HG03064 (cell line): ENCODE measurements around the gene ITPR1.

Experiments
- ATAC-seq: cut with Tn5 transposase; IDR thresholded peaks from one replicate; pipeline ENCODE4 v1.9.1; 2021; ENCODE audit warnings: low read depth; ENCODE audit not compliant: unreplicated experiment

The ITPR1 gene

DNA sequence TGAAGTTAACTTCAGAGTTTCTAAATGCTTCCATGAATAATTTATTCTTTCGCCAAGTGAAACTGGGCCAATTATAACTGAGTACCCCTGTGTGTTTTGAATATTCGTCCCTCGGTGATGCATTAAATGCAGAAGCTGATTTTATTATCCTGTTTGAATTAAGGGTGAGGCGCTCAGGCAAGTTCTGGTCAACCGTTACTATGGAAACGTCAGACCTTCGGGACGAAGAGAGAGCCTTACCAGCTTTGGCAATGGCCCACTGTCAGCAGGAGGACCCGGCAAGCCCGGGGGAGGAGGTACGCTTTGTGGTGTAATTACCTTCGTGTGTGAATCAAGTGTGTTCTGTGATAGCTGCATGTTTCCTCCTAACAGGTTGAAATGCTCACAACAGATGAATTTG is 239.8 kb downstream of the ITPR1 start:
- ATAC-seq = no peak

- no peak for ATAC-seq
Observed at GRCh38 chr3:4734454-4734853, 241.3 kb downstream of the ITPR1 start.

GRCh38 chr3:4735243-4735642 is 242.1 kb downstream of the ITPR1 start:
- no peak for ATAC-seq

DNA sequence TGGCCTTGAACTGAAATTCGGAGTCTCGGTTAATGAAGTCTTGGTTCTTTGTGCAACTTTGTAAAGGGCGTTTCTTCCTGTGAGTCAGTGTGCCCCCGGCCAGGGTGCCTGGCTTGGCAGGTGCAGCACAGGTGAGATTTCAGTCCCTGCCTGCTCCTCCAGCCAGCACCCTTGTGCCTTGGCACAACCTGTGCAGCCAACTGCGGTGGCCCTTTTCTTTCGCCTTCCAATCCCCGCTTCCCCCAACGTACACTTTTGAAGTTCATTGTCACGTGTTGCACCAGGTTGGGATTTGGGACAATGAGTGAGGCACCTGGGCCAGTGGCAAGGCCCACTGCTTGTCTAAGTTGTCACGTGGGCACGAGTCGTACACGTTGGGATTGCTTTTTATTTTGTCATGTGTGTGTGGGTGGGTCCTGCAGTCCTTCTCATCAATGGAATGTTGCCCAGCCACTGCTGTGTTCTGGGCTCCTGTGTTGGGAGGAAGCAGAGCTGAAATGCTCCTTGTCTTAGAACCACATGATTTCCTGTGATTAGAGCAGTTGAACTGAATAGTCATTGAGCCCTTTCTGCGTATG is 243.2 kb downstream of the ITPR1 start:
- no peak for ATAC-seq

GRCh38 chr3:4738737-4739274 is 245.7 kb downstream of the ITPR1 start:
- ATAC-seq = no peak

DNA sequence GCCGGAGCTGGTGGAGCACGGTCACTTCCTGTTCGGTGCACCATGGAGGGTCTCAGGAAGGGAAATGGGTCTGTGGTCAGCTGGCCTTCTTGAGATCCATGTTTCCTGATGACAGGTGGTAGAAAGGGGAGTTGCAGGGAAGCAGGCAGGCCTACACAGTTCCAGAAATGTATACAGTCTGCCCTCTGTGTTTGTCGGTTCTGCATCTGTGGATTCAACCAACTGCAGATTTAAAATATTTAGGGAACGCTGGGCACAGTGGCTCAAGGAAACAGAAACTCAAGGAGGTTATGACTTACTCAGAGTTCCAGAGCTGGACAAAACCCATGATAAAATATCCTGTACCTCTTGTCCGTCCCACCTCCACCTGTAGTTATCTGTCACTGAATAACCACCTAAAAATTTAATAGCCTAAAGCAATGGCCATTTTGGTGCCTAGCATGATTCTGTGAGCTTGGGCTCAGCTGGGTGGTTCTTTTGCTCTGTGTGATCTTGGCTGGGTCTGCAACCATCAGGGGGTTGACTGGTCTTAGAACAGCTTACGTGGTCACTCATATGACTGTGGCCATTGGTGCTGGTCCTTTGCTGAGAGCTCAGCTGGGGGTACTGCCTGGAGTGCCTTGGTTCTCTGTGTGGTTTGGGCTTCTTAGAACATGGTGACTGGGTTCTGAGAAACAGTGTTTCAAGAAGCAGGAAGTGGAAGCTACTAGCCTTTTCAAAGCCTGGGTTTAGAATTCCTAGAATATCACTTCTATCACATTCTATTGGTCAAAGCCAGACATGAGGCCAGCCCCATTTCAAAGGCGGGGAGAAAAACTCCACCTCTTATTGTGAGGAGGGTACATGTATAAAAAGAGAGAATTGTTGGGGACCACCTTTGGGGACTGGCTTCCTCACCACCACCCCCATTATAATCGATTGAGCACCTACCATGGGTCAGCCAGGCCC is 246.4 kb downstream of the ITPR1 start:
- ATAC-seq = no peak

- no peak for ATAC-seq
Observed at GRCh38 chr3:4740397-4741105, 247.4 kb downstream of the ITPR1 start.

- ATAC-seq = no peak
Observed at GRCh38 chr3:4741106-4741403, 247.9 kb downstream of the ITPR1 start.

DNA sequence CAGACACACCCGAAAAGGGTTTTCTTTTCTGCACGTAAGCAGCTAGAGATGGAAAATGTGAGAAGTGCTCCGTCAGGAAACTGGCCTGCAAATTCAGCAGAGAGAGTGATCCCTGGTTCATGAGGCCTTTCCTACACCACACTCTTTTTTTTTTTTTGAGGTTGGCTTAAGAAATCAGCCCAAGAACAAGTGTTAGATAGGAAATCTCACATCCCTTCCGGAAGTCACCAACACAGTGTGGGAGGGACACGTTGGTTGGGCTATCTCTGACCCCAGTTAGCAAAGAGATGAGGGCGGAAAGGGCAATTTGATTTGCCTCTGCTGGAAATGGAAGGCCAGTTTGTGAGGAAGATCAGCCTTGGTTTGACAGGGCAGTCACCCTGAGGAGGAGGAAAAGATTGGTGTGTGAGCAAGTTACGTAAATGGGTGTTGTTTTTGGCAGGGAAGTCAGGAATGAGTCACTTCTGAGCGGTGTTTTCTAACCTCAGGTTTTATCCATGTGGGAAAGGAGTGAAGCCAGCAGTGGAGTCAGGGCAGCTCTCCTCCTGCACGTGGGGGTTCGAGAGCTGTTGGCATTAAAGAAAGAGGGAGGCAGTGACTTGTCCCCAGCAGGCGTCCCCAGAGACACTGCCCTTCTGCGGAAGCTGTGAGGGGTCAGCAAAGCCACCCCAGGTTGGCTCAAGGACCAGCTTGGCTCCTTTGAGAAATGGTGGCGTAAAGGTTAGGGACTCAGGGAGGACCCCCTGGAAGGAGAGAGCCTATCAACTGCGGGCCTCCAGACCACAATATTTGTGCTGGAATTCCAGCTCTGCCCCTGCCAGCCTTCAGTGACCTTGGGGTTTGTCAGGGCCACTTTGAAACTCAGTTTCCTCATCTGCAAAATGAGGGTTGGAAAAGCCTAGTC is 248.5 kb downstream of the ITPR1 start:
- ATAC-seq = no peak

DNA sequence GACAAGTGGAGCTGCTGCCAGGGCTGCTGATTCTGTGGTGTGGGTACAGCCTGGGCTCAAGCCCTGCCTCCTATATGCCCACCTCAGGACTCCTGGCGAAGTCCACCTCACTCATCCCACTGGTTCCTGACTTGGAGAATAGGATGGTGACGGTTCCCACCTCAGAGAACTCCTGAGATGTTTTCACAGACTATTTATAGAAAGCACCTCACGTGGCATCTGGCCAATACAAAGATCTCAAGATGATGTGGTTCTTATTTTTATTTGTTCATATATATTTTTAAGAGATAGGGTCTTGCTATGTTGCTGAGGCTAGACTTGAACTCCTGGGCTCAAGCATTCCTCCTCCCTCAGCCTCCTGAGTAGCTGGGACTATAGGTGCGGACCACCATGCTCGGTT is 249.2 kb downstream of the ITPR1 start:
- no peak for ATAC-seq

- no peak for ATAC-seq
Observed at GRCh38 chr3:4743371-4743770, 250.2 kb downstream of the ITPR1 start.

DNA sequence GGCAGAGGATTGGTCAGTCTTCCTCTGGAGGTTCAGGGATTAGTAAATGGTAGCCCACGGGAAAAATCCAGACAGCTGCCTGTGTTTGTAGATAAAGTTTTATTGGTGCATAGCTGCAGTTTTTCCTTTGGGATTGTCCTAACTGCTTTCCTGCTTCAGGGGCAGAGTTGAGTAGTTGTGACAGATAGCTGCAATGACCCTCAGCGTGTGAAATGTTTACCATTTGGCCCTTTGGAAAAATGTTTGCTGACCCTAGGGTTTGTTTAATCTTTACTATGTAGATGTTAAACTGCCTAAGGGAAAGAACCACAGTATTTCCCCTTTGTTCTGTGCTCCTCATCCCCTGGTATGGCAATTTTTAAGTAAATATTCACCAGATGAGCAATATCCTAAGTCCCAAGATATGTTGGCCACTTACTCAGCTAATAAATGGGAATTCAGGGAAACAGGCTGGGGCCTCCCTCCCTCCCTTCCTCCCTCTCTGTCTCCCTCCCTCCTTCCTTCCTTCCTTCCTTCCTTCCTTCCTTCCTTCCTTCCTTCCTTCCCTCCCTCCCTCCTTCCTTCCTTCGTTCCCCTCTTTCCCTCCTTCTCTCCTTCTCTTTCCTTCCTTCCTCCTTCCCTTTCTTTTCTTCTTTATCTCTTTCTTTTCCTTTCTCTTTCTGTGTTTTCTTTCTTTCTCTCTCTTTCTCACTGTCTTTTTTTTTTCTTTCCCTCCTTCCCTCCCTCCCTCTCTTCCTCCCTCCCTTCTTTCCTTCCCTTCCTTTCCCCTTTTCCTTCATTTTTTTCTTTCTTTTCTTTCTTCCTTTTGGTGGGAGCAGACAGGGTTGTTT is 251.5 kb downstream of the ITPR1 start:
- no peak for ATAC-seq

DNA sequence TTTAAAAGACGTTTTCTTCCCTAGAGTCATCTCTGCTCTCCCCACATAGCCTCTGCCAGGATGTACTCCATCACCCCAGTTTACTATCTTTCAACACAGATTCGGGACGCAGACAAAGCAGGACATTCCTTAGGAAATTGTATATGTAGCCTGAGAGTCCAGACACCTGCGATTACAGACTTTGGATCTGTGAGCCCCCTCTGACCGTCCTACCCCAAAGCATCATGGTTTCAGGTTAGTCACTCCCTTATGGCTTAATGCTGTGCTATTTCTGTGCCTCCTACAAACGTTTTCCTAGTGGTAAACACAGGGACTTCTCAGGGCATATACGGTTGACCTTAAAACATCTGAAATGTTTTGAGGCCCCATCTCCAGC is 252.1 kb downstream of the ITPR1 start:
- no peak for ATAC-seq

DNA sequence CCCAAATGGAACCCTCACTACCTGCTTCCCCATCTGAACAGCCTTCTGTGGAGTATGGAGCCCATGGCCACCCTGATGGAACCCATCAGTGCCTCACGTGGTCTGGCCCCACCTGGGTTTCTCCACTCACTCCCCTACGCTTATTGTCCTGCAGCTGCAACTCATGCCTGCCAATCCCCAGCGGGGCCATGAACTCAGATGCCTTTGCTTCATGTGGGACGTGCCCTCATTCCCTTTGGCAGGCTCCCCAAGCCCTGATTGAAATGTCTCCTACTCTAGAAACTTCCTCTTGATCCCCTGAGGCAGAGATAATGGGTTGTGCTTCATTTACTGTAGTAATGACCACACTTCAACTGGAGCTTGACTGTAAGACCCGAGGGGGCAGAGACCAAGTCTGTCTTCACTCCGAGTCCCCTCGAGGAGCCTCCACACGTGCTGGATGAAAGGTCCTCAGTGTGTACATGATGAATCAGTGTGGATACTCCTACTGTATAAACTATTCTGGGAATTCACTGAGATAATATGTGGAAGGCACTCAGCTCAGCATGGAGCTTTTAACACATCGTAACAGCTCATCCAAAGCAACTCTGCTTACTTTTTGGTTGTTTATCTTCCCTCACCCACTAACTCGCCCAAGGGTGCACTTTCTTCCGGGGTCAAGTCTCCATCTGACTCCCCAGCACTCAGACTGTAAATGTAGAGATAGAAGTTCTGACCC is 253.3 kb downstream of the ITPR1 start:
- no peak for ATAC-seq

DNA sequence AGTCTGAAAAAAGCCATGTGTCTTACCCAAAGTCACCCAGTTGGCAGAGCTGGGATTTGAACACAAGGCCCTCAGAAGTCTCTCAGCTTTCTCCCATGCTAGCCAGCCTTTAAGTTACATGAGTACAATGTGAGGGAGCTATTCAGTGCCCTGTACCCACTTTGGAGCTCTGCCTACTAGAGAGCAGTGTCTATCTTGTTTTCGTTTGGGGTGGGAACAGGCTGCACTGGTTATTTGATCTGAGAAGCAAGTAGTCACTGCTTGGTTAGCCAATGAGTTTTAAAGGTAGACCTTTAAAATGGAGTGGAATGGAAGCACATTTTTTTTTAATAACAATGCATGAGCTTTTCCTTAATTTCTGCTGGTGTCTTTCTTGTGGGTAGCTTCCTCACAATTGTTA is 255.0 kb downstream of the ITPR1 start:
- no peak for ATAC-seq

DNA sequence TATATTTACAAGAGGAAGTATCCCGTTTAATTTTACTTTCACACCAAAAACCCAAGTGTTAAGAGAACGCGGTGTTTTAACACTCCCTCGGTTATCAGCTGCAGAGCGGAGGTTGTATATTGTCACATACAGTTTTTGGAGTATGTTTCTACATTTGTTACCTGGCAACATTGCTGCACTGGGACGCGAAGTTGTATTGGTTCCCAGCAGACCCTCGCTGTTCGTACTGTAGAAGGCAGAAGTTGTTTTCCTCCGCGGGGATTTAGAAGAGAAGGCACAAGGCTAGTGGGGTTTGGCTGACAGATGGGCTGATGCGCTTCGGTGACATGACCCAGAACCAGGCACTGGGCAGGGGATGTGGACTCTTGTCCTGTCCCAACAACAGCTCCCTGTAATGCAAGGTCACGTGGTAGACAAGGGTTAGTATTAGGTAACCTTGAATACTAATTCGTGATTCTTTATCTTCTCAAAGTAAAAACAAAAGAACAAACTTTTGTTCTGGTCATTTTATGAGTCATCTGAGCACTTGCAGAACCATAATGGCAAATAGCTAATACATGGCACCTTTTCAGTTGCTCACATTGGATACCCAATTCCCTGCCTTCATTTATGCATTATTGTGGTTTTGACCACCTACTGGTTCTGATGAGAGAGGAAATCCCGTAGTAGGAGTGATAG is 255.7 kb downstream of the ITPR1 start:
- peak; percentile 35 for ATAC-seq

GRCh38 chr3:4749567-4750002 is 256.4 kb downstream of the ITPR1 start:
- peak; percentile 37 for ATAC-seq

DNA sequence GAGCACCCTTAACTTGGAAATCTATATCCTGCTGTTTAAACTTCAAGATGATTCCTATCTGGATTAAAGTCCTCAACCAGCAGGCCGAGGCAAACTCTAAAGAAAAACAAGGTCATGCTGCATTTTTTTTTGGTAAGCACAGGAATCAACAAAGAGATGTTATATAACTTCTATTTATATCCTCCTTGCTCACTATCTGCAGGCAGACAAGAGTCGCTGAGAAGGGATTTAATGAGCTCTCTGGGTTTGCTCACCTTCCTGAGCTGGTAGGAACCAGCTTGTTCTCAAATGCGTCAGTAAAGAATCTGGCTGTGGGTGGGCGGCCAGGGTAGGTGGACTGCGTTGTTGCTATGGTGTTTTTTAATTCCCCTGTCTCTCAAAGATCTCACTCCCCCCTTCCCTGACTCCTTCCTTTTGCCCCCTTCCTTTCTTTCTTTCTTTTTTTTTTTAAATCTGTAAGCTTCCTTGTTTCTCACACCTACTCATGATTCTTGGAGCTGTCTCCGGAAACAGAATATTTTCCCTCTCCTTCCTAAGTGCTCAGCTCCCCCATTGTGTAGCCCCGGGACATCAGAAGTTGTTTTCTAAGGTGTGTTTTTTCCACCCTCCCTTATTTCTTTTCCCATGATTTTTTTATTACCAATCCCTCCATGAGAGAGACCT is 257.3 kb downstream of the ITPR1 start:
- no peak for ATAC-seq
